Right hindlimb (tissue), 1 donor: ENCODE data around the gene METTL5.
"Not testable (repeated sequence)": the region's sequence is repeated elsewhere in the genome, so short reads cannot be mapped to it uniquely, and the experiment has no call there.

ENCODE experiments used
- DNase-seq: peaks from one replicate; pipeline ENCODE4 v3.0.0-alpha.2; 2018

Gene METTL5

DNA sequence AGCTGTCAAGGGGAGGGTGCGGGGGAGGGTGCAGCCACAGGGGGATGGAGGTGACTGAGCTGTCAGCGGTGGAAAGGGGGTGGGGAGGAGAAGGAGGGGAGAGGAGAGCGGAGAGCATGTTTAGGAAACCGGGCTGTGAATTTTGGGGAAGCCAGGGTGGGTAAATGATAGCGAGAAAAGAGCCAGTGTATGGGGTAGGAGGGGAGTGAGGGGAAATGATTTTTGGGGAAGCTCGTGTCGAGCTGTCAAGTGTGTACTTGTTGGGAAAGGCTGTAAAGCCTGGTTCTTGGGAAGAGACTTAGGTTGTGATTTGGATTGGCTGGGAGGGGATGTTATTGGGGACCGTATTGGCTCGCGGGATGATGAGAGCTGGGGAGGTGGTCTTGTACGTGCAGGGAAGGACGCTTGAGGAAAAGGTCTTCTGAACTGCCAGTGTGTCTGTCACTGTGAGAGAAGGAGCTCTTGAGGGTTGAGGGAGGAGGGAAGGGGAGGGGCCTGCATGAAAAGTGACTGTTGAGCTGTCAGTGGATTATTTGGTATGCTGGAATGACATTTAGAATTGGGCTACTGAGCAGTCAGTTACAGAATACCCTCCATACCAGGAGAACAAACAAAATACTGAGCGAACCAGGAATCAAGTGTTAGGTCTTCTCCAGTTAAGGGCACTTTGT lies 3.6 kb upstream of the METTL5 start:
- DNase-seq: peak; percentile 57

DNA sequence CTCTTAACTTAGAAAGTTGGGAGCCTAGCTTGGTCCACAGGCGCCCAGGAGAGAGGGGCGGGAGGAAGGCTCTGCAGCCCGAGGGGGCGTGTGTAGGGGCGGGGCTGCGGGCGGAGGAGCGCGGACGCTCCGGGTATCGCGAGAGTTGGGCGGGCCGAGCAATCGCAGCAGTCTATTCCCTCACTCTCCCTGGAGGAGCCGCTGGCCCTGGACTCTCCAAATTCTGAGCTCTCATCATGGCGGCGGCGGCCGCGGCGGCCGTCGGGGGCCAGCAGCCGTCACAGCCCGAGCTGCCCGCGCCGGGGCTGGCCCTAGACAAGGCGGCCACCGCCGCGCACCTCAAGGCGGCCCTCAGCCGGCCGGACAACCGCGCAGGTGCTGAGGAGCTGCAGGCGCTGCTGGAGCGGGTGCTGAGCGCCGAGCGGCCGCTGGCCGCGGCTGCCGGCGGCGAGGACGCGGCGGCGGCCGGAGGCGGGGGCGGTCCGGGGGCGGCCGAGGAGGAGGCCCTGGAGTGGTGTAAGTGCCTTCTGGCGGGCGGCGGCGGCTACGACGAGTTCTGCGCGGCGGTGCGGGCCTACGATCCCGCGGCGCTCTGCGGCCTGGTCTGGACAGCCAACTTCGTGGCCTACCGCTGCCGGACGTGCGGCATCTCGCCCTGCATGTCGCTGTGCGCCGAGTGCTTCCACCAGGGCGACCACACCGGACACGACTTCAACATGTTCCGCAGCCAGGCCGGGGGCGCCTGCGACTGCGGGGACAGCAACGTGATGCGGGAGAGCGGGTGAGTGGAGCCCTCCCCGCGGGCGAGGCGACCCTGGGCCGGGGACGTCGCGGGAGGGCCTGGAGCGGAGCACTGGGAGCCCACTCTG lies 2.8 kb upstream of the METTL5 start, which contains the start of gene UBR3:
Gene UBR3 (plus strand): TSS at position 183 of the 869 bp plus-strand sequence. CDS start 54 bp downstream, at position 237.
- DNase-seq: peak; percentile 97

DNA sequence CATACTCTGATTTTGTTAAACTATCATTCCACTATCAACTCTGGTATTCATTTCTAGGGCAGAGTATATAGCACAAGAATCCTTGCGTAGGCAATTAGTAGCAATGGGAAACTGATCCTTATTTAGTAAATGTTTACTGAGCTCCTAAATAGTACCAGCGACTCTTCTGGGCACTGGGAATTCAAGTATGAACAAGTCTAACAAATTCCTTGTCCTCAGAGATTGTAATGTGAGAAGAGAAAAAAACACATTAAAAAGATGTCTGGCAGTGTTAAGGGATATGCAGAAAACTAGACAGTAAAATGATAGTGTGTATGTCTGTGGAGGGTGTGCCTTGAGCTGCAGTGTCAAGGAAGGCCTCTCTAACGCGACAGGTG lies 721 bp downstream of the METTL5 start:
- no peak for DNase-seq

DNA sequence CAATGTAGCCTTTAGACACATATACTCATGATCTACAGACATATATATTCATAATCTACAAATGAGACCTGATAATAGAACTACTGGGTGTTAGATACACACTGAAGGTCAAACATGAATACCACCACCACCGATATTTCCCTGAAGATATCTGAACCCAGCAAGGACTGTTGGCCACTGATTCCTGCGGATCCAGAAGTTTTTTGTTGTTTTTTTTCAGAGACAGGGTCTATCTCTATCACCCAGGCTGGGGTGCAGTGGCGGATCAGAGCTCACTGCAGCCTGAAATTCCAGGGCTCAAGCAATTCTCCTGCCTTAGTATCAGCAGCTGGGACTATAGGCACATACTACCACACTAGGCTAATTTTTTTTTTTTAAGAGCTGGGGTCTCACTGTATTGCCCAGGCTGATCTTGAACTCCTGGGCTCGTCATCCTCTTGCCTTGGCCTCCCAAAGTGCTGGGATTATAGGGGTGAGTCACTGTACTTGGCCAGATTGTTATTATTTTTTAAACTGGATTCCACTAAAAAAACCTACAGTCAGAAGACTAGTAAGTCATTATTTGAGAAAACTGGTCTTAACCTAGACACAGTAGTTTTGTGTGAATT lies 1.8 kb downstream of the METTL5 start:
- no peak for DNase-seq

DNA sequence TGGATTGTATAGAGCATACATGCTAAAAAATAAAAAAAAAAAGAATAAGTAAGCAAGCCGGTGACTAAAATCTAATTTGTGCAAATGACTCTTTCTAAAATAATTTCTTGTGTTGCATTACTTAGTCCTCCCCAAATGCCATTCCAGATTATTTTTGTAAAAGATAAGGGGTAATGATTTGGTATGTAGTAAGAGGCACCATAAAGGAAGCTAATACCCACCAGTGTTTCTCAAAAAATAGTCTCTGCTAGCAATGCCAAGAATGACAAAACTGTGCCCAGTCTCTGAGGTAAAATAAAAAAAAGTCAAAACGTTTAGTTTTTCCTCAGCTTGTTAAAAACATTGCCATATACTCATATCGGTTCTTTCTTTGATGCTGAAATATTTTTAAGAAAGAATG lies 2.7 kb downstream of the METTL5 start:
- no peak for DNase-seq

DNA sequence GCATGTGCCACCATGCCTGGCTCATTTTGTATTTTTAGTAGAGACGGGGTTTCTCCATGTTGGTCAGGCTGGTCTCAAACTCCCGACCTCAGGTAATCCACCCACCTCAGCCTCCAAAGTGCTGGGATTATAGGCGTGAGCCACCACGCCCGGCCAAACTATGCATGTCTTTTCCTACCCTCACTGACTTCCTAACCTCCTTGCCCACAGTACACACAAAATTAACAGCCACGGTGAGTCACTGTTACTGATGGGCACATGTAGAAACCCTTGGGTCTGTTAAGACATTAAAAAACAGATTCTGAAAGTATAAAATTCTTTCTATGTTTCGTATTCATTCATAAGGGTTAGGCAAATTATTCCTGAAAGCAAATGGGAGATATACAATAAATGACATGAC lies 4.6 kb downstream of the METTL5 start:
- not testable (repeated sequence) for DNase-seq

DNA sequence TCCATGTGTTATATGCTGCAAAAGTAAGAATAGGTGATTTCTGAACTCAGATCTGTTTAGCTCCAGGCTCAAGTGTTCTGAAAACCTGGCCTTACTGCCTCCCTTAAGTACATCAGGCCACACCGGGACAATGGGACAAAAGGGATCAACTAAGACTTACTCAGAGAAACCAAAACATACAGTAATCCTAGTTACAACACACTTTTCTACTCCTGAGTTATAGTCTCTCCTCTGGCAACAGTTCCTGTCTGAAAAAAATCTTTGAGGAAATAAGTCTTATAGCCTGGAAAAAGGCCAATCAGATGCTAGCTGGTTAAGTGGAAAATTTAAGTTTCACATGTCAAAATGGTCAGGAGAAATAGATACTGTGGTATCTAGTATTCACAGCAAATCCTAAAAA lies 5.6 kb downstream of the METTL5 start:
- no peak for DNase-seq

DNA sequence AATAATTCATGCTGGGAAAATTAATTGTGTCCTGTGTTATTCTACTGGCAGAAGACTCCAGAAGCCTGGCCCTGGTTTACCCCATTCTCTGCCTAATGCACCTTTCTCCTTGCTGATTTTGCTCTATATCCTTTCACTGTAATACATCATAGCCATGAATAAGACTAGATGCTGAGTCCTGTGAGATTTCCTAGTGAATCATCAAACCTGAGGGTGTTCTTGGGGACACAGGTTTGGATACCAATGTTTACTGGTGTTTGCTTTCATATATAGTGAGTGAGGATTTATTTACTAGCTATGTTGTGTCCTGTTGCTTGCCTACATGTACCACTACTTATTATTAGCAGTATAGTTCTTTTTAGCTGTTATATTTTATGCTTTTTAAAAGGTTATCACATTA lies 6.5 kb downstream of the METTL5 start:
- DNase-seq: no peak

DNA sequence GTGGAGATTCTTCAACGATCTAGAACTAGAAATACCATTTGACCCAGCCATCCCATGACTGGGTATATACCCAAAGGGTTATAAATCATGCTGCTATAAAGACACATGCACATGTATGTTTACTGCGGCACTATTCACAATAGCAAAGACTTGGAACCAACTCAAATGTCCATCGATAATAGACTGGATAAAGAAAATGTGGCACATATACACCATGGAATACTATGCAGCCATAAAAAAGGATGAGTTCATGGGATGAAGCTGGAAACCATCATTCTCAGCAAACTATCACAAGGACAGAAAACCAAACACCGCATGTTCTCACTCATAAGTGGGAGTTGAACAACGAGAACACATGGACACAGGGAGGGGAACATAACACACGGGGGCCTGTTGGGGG lies 7.3 kb downstream of the METTL5 start:
- not testable (repeated sequence) for DNase-seq

DNA sequence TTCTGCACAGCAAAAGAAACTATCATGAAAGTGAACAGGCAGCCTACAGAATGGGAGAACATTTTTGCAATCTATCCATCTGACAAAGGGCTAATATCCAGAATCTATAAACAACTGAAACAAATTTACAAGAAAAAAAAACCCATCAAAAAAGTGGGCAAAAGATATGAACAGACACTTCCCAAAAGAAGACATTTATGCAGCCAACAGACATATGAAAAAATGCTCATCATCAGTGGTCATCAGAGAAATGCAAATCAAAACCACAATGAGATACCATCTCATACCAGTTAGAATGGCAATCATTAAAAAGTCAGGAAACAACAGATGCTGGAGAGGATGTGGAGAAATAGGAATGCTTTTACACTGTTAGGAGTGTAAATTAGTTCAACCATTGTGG lies 7.7 kb downstream of the METTL5 start:
- DNase-seq: not testable (repeated sequence)

DNA sequence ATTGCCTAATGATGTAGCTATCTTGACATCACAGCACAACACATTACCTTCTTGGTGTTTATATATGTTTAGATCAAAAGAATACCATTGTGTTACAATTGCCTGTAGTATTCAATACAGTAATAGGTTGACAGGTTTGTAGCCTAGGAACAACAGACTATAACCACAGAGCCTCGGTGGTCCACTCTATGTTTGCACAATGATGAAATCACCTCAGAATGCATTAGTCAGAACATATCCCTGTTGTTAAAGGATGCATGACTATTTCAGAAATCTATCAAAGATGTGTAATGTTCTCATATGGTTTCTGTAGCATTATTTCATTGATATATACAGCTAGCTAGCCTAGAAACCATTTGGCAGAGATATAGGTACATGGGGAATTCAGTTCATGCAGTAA lies 8.9 kb downstream of the METTL5 start:
- no peak for DNase-seq

DNA sequence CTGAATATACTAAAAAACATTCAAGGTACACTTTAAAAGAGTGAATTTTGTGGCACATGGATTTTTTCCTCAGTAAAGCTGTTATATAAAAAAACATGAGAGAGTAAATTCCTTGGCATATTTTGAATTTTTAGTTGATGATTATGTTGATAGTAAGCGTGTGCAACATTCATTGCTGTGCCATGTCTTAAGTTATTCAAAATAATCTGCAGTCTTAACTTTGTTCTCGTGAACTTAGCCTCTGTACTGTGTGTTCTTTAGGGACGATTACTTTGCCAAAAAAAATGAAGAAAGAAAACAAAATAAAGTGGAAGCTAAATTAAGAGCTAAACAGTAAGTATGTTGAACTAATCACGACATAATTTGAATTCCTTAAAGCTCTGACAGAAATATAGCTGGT lies 16.5 kb downstream of the METTL5 start:
- DNase-seq: no peak

DNA sequence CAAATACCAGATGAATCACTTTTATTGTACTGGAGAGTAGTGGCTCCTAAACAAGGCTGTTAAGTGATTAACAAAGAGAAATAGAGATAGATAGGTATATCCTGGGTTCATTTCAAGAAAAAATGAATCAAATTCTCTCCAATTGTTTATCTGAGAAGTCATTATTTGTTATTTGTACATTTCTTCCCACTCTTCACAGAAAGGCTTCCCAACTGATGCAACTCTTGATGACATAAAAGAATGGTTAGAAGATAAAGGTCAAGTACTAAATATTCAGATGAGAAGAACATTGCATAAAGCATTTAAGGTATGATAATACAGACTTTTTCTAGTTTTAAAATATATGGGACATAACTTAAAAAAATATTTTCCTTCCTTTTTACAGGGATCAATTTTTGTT lies 18.1 kb downstream of the METTL5 start:
- no peak for DNase-seq

DNA sequence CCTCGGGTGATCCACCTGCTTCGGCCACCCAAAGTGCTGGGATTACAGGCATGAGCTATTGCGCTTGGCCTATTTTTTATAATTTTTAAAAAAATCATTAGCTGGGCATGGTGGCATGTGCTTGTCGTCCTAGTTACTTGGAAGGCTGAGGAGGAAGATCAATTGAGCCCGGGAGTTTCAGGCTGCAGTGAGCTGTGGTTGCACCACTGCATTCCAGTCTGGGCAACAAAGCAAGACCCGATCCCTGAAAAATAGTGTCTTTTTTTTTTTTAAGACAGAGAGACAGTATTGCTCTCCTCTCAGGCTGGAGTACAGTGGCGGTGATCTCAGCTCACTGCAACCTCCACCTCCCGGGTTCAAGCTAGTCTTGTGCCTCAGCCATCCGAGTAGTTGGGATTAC lies 21.2 kb downstream of the METTL5 start:
- no peak for DNase-seq

DNA sequence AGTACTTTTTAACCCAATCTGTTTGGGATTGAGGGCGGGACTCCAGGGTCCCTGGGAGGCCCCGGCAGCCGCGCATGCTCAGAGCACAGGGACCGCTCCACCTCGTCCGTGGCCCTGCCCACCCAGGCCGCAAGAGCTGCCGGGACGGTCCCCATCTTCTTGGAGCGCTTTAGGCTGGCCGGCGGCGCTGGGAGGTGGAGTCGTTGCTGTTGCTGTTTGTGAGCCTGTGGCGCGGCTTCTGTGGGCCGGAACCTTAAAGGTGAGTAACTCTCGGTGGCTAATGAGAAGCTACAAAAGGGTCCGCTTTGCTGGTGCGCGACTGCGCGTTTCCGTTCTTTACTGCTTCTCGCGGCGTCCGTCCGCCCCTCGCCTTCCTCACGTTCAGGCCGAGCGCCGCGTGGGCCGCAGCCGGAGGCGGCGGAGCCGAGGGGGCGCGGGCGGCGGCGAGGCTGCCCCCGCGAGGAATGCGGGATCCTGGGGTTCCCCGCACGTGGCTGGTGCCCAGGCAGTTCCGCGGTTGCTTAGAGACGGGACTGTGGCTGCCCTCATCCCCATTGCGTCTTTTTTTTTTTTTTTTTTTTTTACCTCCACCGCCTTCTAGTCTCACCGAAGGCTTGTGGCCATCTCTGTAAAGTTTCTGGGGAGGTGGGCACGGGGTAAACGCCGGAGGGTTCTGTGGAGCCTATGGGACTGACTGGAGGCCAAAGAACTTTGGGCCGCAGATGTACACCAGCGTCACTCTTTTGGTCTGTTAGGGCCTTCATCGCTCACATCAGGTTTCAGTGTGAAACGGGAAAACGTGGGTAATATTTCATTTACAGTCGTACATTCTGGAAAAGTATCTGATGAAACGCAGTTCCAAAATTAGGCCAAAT lies 25.8 kb downstream of the METTL5 start, which contains the start of gene SSB:
Gene SSB (plus strand): TSS at position 154 of the 875 bp plus-strand sequence. CDS start 2,090 bp downstream, outside the sequence.
- DNase-seq: peak; percentile 95

DNA sequence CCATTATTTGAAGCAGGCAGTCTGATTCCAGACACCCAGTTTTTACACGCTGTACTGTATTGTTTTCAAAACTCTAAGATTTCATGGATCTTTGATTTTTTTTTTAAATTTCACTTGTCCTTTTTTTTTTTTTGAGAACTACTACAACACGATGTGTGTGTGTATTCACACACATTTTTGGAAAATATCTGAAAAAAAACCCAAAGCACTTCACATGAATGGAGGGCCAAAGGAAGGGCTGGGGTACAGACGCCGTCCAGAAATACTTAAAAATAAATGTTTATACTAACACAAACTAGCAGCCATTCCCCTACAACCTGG lies 26.3 kb downstream of the METTL5 start:
- DNase-seq: no peak

DNA sequence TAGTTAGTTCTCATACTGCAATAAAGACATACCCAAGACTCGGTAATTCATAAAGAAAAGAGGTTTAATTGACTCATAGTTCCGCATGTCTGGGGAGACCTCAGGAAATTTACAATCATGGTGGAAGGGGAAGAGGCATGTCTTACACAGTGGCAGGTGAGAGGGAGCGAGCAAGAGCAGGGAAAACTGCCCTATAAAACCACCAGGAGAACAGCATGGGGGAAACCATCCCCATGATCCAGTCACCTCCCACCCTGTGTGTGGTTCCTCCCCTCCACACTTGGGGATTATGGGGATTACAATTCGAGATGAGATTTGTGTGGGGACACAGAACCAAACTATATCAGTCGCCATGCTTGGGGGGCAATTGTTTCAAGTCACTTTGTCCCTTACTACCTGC lies 27.1 kb downstream of the METTL5 start:
- no peak for DNase-seq

DNA sequence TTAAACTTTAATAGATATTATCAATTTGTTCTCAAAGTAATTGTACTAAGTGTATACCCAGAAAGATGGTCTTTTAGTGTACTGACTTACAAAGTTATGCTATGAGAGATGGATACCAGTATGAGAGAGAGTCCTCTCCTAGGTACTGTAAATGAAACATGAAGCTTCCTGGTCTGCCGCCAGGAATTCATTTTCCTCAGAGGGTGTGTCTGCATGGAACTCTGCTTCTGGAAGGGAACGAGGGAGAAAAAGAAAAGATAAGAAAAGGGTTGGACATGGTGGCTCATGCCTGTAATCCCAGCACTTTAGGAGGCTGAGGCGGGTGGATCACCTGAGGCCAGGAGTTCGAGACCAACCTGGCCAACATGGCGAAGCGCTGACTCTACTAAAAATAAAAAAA lies 28.3 kb downstream of the METTL5 start:
- no peak for DNase-seq

DNA sequence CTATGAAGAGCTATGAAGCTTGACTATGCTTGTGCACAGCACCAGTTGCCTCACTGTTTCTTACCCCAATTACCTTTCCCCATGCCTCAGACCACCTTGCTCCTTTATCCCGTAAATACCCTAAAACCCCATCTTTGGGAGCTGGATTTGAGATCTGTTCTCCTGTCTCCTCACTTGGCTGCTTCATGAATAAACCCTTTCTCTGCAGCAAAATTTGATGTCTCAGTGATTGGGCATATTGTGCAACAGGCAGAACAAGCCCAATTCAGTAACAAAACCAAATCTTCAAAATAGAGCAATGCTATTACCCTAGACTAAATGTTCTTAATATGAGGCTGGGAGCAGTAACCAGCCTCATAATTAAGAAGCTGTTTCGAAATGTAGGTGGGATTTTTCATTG lies 29.5 kb downstream of the METTL5 start:
- no peak for DNase-seq

DNA sequence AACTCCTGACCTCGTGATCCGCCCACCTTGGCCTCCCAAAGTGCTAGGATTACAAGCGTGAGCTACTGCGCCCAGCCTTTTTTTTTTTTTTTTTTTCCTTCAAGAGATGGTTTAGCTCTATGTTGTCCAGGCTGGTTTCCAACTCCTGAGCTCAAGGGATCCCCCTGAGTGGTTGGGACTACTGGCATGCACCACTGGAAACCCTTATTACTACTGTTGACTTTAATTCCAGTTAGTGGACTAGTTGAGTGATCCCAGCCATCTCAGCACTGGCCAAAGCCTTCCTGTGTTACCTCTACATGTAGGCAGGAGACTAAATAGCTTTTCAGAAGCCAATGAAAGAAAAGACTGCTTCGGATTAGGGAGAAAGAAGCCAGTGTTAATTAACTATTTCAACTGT lies 34.1 kb downstream of the METTL5 start:
- DNase-seq: no peak

DNA sequence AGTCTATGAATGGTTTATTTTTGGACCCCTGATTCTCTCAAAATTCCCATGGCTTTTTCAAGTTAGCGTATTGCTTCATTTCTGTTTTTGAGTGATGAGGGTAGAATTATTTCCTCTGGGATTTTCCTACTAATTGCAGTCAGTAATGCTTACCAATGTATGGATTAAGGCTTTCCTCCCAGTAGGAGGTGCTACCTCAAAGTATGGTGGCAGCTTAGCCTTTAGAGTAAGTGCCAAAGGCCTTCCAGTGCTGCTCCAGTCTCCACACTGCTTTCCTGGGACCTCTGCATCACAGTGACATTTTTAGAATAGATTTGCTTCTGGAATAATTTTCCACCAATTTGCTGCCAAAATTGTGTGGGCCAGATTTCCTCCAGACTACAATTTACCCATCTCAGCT lies 42.2 kb downstream of the METTL5 start:
- DNase-seq: no peak

DNA sequence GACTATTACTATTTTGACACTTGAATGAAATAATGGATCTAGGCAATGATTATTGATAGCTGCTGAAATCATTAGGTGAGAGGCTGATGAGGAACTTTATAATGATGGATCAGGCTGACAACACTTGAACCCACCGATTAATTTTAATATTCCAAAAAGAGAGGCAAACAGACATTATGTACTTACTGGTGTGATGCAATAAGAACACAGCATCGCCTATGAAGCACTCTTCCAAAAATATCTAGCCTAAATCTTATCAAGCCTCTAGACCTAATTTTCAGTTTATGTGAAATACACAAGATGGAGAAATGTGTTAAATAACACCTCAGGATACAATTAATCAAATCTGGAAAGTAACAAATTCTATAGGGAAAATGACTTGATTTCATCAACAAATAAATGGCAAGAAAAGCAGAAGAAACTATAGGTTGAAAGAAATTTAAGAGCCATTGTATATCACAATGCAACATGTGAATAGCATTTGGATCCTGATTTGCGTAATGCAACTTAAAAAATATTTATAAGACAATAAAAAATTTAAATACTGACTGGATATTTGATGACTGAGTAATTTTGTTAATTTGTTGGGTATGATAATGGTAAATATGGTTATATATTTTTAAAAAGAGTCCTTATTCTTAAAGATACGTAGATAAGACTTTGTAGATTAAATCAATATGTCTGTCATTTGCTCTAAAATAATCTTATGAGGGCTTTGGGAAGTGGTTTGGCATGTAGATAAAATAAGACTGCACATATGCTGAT lies 43.3 kb downstream of the METTL5 start:
- DNase-seq: no peak
